ENCODE measurements around the gene ANGPTL5.
"Not testable (repeated sequence)": the region's sequence is repeated elsewhere in the genome, so short reads cannot be mapped to it uniquely, and the experiment has no call there.

Gene ANGPTL5

GRCh38 chr11:101894505-101894904, 21.8 kb downstream of the ANGPTL5 start:
- in situ Hi-C loops (cut with MboI; ENCODE audit: low sequenced_read_pairs) = no loop called here

GRCh38 chr11:101889767-101890166, 26.6 kb downstream of the ANGPTL5 start:
- in situ Hi-C loops (cut with MboI; ENCODE audit: low sequenced_read_pairs) = no loop called here

- in situ Hi-C loops (cut with MboI; ENCODE audit: low sequenced_read_pairs) = no loop called here
These were observed 30.7 kb downstream of the ANGPTL5 start for GRCh38 chr11:101885631-101886030.

DNA sequence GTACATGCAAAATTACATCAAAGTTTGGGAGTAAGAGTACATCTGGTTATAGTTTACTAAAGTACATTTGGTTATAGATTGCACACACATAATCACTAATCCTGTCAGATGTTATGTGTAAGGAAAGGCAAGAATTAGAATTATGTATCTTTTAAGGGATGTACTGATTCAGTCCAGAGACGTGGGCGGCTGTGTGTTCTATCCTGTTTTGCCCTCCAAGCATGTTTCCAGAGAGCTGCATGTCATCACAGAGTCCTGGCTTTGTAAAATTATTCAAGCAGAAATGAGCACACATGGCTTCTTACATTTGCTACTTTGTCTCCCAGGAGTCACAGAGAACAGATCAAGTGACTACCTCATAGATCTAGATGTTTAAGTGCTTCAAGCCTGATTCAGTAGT, 34.7 kb downstream of the ANGPTL5 start:
- in situ Hi-C loops (cut with MboI; ENCODE audit: low sequenced_read_pairs) = no loop called here

DNA sequence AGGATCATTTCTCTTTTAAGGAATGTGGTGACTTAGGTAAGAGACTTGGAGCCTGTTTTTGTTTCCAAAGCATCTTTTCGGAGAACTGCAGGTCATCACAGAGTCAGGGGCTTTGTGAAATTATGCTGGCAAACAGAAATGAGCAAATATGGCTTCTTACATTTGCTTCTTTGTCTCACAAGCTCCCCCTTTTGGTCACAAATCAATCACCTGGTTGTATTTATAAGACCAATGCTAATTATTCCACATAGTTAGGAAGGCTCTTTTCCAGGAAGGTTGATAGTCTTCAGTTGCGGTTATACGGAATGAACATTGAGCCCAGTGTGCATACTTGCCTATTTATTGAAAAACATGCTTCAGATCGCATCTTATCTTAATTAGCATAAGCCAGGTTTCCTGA, 36.1 kb downstream of the ANGPTL5 start:
- in situ Hi-C loops (cut with MboI; ENCODE audit: low sequenced_read_pairs) = no loop called here

DNA sequence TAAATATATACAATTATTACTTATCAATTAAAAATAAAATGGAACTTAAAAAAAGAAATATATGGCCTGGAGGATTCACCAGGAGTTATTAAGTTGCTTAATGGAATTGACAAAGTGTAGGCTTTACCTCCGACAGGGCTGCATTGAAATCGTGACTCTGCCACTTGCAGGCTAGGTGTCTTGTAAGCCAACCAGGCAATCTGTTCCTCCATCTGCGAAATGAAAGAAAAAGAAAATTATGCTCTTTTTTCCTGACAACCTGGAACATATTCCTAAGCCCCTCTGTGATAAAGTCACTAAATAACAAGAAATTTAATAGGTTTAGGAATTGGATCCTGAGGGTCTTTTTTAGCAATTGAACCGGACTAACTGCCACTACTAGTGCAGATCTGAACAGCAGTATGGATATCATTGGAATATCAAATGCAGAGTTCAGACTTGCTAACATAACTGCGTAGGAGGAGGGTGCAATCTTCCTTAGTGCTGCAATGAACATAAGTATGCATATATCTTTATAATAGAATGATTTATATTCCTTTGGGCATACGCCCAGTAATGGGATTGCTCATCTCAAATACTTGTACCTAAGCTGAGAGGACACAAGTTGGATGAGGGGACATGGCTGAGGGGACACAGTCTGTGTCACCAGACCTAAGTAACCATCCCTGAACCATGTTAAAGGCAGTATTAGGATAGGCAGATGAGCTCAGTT, 44.0 kb downstream of the ANGPTL5 start:
- in situ Hi-C loops (cut with MboI; ENCODE audit: low sequenced_read_pairs) = no loop called here

GRCh38 chr11:101870510-101870909, 45.8 kb downstream of the ANGPTL5 start:
- in situ Hi-C loops (cut with MboI; ENCODE audit: low sequenced_read_pairs) = no loop called here

GRCh38 chr11:101867951-101868350, 48.4 kb downstream of the ANGPTL5 start:
- in situ Hi-C loops (cut with MboI; ENCODE audit: low sequenced_read_pairs) = no loop called here

DNA sequence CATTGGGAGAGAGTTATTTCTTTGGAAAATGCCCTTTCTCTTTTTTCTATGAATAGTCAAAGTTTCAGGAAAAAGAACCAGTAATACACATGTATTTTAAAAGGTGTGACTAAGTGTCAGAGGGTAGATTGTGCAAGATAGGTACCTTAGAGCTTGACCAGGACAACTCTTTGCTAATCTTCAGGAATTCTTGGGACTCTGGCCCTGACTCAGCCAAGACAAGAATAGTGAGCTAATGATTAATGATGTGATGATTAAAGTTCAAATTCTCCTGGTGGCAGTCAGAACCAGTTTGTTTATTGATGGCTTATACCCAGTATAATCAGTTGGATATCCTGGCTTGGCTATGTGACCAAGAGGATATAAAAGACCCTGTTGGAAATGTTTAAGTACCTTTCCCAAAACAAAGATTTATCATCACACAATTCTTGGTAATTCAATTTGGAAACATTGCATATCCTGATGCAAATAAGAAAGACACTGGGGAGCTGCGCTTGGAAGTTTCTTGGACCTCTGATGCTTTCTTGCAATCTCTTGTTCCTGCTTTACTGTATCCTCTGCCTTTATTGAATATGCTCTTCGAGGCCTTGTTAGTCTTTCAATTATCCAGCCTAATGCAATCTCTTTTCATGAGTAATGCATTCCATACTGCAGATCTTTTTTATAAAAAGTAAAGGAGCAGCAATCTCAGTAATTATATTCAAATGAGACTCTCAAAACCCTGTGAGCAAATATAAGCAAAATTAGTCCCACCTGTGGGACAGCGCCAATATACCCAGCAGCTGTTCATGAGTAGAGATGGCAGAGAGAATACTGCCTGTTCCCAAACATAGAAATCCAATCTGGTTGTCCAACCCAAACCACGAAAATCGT, 49.5 kb downstream of the ANGPTL5 start:
- in situ Hi-C loops (cut with MboI; ENCODE audit: low sequenced_read_pairs) = no loop called here

DNA sequence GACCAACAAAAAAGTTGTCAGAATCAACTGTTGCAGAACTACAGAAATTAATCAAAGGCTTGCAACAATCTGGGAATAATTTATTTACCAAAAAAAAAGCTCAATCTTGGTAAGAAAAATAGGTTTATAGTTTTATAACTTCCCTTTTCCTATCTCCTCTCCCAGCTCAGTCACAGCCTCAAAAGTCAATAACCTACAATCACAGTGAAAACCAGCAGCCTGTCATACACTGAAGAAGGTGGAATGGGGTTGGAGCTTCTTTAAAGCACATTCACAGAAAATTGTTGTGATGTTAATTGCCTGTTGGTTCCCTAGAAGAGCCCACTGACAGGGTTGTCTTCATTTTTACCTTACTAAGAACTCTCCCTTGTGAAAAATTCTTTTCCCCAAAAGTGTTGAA, 52.2 kb downstream of the ANGPTL5 start:
- in situ Hi-C loops (cut with MboI; ENCODE audit: low sequenced_read_pairs) = no loop called here

GRCh38 chr11:101863361-101863760, 53.0 kb downstream of the ANGPTL5 start:
- in situ Hi-C loops (cut with MboI; ENCODE audit: low sequenced_read_pairs) = no loop called here

GRCh38 chr11:101862391-101863233, 53.7 kb downstream of the ANGPTL5 start:
- in situ Hi-C loops (cut with MboI; ENCODE audit: low sequenced_read_pairs) = no loop called here

GRCh38 chr11:101860696-101861427, 55.5 kb downstream of the ANGPTL5 start:
- in situ Hi-C loops (cut with MboI; ENCODE audit: low sequenced_read_pairs) = no loop called here

DNA sequence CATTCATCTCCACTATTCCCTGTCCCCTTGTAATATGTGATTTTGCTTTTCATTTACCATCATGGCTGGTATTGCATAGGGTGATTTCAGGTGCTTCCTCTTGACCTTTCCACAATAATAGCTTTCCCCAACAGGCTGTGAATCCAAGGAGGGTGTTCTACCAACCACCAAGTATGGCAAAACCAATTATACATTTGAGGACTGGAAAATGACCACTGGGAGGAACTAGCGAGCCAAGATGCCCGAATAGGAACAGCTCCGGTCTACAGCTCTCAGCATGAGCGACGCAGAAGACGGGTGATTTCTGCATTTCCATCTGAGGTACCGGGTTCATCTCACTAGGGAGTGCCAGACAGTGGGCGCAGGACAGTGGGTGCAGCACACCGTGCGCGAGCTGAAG, 64.1 kb downstream of the ANGPTL5 start:
- in situ Hi-C loops (cut with MboI; ENCODE audit: low sequenced_read_pairs) = not testable (repeated sequence)

GRCh38 chr11:101848262-101848661, 68.1 kb downstream of the ANGPTL5 start:
- in situ Hi-C loops (cut with MboI; ENCODE audit: low sequenced_read_pairs) = no loop called here

DNA sequence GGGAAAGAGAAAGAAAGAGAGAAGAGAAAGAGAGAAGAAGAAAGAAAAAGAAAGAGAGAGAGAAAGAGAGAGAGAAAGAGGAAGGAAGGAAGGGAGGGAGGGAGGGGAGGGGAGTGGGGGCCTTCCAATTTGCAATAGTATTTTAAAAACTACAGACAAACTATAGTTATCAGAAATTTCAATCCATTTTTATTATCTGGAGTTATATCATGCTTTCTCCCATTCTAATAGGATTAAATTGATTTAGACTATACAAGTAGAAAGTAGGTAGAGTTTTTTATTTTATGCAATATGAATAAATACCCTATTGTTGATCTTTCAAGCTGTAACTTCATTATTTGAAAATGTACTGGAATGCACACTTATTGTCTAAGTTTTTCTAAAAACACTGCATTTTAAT, 71.7 kb downstream of the ANGPTL5 start:
- in situ Hi-C loops (cut with MboI; ENCODE audit: low sequenced_read_pairs) = no loop called here

DNA sequence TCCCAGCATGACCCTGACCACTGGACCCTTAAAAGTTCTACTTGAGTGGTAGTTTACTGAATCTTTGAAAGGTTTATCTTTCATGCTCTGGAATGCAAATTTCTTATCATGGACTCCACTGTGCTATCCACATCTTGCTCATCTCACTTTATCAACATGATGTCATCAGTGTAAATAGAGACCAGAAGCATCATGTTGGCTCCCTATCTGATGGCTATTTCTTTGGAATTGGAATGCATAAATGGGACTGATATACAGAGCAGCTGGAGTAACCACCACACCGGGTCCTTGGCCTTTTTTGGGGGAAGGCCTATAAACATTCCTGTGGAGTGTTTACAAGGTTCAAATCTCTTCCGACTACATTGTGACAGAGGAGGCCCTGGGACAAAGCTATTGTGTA, 75.6 kb downstream of the ANGPTL5 start:
- in situ Hi-C loops (cut with MboI; ENCODE audit: low sequenced_read_pairs) = no loop called here
